Mucosa of stomach (tissue), 1 donor: ENCODE results near the gene ZC3H8.
"Not testable (repeated sequence)": the region's sequence is repeated elsewhere in the genome, so short reads cannot be mapped to it uniquely, and the experiment has no call there.

Experiments
- H3K27me3 ChIP-seq: one replicate; pipeline ENCODE4 v1.7.0; 2013; ENCODE audit warnings: mild to moderate bottlenecking, low read length; ENCODE audit not compliant: control insufficient read depth, insufficient read depth
- H3K36me3 ChIP-seq: one replicate; pipeline ENCODE4 v1.7.0; 2013; ENCODE audit warnings: low read length; ENCODE audit not compliant: control insufficient read depth, insufficient read depth
- H3K4me1 ChIP-seq: one replicate; pipeline ENCODE4 v1.7.0; 2013; ENCODE audit warnings: mild to moderate bottlenecking, low read length; ENCODE audit not compliant: control insufficient read depth, insufficient read depth
- H3K4me3 ChIP-seq: one replicate; pipeline ENCODE4 v1.7.0; 2013; ENCODE audit warnings: low read length
- H3K9ac ChIP-seq: one replicate; pipeline ENCODE4 v1.7.0; 2013; ENCODE audit warnings: mild to moderate bottlenecking, low read length, moderate library complexity
- H3K9me3 ChIP-seq: one replicate; pipeline ENCODE4 v1.7.0; 2013; ENCODE audit warnings: mild to moderate bottlenecking, low read length, moderate library complexity; ENCODE audit not compliant: control insufficient read depth
- donor health status: Pancreatic carcinoma.

The ZC3H8 gene

GRCh38 chr2:112207905-112208304 is 46.9 kb downstream of the ZC3H8 start:
- H3K4me3 ChIP-seq, H3K9me3 ChIP-seq, H3K36me3 ChIP-seq, H3K9ac ChIP-seq, H3K4me1 ChIP-seq, H3K27me3 ChIP-seq: not testable (repeated sequence)

GRCh38 chr2:112204411-112204810 is 50.4 kb downstream of the ZC3H8 start:
- H3K36me3 ChIP-seq, result no peaks in the 10 kb centered on the region
- H3K4me3 ChIP-seq, result no peak overlapping the region
- H3K27me3 ChIP-seq, result no peaks in the 10 kb centered on the region
- H3K9me3 ChIP-seq, result no peaks in the 10 kb centered on the region
- H3K9ac ChIP-seq, result no peak overlapping the region
- H3K4me1 ChIP-seq, result peaks cover 5% of the 10 kb centered on the region

- no peak overlapping the region for H3K4me3 ChIP-seq
- peaks cover 5% of the 10 kb centered on the region for H3K4me1 ChIP-seq
- H3K9ac ChIP-seq, result no peak overlapping the region
- H3K36me3 ChIP-seq, result no peaks in the 10 kb centered on the region
- H3K9me3 ChIP-seq, result no peaks in the 10 kb centered on the region
- H3K27me3 ChIP-seq, result no peaks in the 10 kb centered on the region
These were observed 53.0 kb downstream of the ZC3H8 start for GRCh38 chr2:112201696-112202430.

GRCh38 chr2:112199188-112199587 is 55.7 kb downstream of the ZC3H8 start:
- H3K9me3 ChIP-seq, result no peaks in the 10 kb centered on the region
- H3K4me3 ChIP-seq, result no peak overlapping the region
- no peaks in the 10 kb centered on the region for H3K27me3 ChIP-seq
- H3K36me3 ChIP-seq, result no peaks in the 10 kb centered on the region
- H3K4me1 ChIP-seq, result peaks cover 5% of the 10 kb centered on the region
- no peak overlapping the region for H3K9ac ChIP-seq

DNA sequence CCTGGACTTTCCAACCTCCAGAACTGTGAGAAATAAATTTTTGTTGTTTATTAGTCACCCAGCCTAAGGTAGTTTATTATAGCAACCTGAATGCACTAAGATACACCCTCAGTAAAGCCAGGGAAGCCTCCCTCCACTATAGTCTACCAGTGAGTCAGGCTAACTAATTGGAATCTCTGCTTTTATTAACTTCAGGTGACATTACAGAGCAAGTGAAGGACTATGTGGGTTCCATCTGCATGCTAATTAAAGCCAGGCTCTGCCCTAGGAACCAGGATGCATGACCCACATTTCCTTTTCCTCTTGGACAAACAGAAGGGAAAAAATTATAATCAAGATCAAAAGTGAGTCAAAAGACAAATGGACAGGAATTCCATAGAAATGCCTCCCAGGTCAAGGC is 56.1 kb downstream of the ZC3H8 start:
- H3K9ac ChIP-seq, result no peak overlapping the region
- peaks cover 5% of the 10 kb centered on the region for H3K4me1 ChIP-seq
- no peaks in the 10 kb centered on the region for H3K27me3 ChIP-seq
- H3K9me3 ChIP-seq, result no peaks in the 10 kb centered on the region
- H3K36me3 ChIP-seq, result no peaks in the 10 kb centered on the region
- no peak overlapping the region for H3K4me3 ChIP-seq

DNA sequence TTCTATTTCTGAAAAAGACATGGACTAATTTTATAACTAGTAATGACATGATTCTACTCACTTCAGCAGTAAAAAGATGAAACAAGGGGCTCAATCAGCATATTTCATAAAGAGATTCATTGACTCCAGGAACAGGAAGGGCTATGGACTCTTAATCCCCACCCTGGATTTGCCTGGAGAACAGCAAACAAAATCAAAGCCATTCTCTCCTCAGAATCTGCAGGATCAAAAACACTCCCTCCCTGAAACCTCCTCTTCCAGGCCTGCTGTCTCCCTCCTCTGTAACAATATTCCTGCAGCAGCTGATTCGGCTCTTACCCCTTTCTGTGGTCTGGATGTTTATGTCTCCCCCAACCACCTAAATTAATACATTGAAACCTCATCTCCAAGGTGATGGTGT is 57.0 kb downstream of the ZC3H8 start:
- Histone ChIP-seq H3K4me1 (peaks cover 5% of the 10 kb centered on the region), H3K9ac (no peak overlapping the region), H3K27me3 (no peaks in the 10 kb centered on the region), H3K9me3 (no peaks in the 10 kb centered on the region), H3K36me3 (no peaks in the 10 kb centered on the region), H3K4me3 (no peak overlapping the region)

- no peaks in the 10 kb centered on the region for H3K4me1 ChIP-seq
- H3K9me3 ChIP-seq, result no peaks in the 10 kb centered on the region
- H3K4me3 ChIP-seq, result no peak overlapping the region
- no peaks in the 10 kb centered on the region for H3K27me3 ChIP-seq
- H3K36me3 ChIP-seq, result no peaks in the 10 kb centered on the region
- no peak overlapping the region for H3K9ac ChIP-seq
These were observed 58.9 kb downstream of the ZC3H8 start for GRCh38 chr2:112195950-112196349.

DNA sequence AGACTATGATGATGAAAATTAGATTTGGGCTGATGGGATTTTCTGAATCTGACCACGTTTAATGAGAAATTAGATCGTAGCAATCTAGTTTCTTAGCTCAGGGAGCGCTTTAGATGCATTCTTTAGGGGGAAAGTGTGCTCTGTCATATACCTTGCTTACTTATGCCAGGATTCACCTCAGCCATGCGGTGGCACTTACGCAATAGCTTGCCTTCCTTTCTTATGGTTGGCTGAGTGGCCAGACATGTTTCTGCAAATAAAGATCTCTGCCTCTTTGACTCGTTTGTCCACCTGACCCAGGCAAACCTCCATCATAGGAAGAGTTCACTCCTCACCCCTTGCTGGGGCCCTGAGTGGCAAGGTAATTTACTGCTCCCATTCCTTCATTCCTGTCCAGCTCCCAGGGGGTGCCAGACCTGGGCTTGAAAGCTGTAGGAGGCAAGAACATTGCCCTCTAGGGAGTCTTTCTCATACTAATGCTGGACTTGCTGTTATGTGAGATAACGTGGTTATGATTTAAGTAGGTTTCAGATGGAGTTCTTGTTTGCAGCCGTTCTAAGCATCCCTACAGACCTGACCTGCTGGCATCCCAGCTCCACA is 59.6 kb downstream of the ZC3H8 start:
- no peaks in the 10 kb centered on the region for H3K36me3 ChIP-seq
- no peak overlapping the region for H3K9ac ChIP-seq
- H3K9me3 ChIP-seq, result no peaks in the 10 kb centered on the region
- no peaks in the 10 kb centered on the region for H3K4me1 ChIP-seq
- no peaks in the 10 kb centered on the region for H3K27me3 ChIP-seq
- H3K4me3 ChIP-seq, result no peak overlapping the region

GRCh38 chr2:112194482-112194881 is 60.4 kb downstream of the ZC3H8 start:
- Histone ChIP-seq H3K27me3 (no peaks in the 10 kb centered on the region), H3K4me1 (no peaks in the 10 kb centered on the region), H3K9me3 (no peaks in the 10 kb centered on the region), H3K9ac (no peak overlapping the region), H3K4me3 (no peak overlapping the region), H3K36me3 (no peaks in the 10 kb centered on the region)

- Histone ChIP-seq H3K9me3 (no peaks in the 10 kb centered on the region), H3K27me3 (no peaks in the 10 kb centered on the region), H3K36me3 (no peaks in the 10 kb centered on the region), H3K4me3 (no peak overlapping the region), H3K9ac (no peak overlapping the region), H3K4me1 (no peaks in the 10 kb centered on the region)
These were observed 60.8 kb downstream of the ZC3H8 start for GRCh38 chr2:112194028-112194427.

DNA sequence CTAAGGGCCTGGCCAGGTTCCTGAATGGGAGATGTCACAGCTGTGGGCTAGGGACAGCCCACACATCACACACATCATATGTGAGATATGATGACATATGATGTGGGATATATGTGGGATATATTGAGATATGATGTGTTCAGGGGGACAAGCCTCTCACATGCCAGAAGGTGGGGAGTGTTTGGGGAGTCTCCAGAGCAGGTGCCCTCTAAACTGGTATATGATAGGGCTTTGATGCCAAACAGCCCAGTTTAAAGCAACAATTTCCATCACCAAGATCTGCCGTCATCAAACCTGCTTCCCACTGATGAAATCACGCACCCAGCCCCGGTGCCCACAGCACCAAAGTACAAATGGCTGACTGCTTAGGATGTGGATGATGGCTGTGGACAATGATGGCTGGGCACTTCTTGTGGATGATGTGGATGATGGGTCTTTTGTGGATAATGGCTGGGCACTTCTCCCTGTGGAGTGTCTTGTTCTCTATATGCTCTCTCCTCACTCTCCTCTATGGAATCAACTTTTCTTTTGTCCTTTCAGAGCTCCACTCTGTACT is 65.8 kb downstream of the ZC3H8 start:
- H3K9me3 ChIP-seq, result no peaks in the 10 kb centered on the region
- no peaks in the 10 kb centered on the region for H3K4me1 ChIP-seq
- no peaks in the 10 kb centered on the region for H3K27me3 ChIP-seq
- H3K36me3 ChIP-seq, result no peaks in the 10 kb centered on the region
- H3K9ac ChIP-seq, result no peak overlapping the region
- no peak overlapping the region for H3K4me3 ChIP-seq

DNA sequence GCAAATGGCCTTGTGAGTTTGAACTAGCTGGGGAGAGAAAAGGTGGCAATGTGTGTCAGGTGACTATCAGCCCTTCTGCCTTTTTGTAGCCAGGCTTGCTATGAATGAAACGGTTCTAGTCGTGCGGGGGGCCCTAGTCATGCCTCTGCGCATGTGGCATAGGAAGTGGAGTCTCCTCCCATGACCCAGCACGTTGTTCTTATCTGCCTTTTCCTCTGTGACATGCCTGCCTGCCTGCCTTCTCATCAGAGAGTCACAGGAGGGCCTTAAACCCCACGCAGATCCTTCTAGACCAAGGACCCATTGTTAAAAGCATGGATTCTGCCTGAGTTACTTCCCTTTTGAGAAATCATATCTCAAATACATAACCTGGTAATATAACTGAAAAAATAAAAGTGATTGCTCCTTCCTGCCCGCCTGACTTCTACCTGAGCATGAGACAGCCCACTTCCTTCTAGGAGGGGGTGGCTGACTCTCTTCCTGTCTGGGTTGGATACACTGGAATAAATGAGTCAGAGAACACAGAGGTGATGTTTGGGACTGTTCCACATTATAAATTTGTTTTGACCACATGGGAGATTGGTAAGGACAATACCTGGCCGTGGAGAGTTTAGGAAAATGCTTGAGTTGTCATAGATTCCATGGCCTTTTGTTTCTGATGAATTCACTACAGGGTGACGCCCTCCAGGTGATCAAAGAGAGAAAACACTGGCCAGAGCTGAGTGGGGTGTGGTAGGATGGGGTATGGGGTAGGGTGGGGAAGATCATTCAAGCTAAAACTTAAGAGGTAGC is 66.8 kb downstream of the ZC3H8 start:
- Histone ChIP-seq H3K9me3 (no peaks in the 10 kb centered on the region), H3K4me1 (no peaks in the 10 kb centered on the region), H3K36me3 (no peaks in the 10 kb centered on the region), H3K27me3 (peaks cover 4% of the 10 kb centered on the region), H3K4me3 (no peak overlapping the region), H3K9ac (no peak overlapping the region)
